Suprapubic skin (tissue), 4 donors: ENCODE results near the gene HOXD9. TPM values are rescaled to one million over a fixed set of nuclear protein-coding genes. Genes with fewer than 3 reads are reported as not detected.

Experiments
- DNase-seq, 2 donors: peaks; one replicate each; pipeline ENCODE4 v3.0.0-alpha.2; 2019; ENCODE audit warnings: low spot score in 2 of 2
- H3K27ac ChIP-seq: fragments of 200-600 bp; sonication (generic); one replicate; pipeline ENCODE4 v1.5.1; 2019
- H3K27me3 ChIP-seq: fragments of 200-600 bp; sonication (generic); one replicate; pipeline ENCODE4 v1.5.1; 2019
- H3K36me3 ChIP-seq: fragments of 200-600 bp; sonication (generic); one replicate; pipeline ENCODE4 v1.5.1; 2019
- H3K4me1 ChIP-seq: fragments of 200-600 bp; sonication (generic); one replicate; pipeline ENCODE4 v1.5.1; 2019
- H3K4me3 ChIP-seq: fragments of 200-600 bp; sonication (generic); one replicate; pipeline ENCODE4 v1.5.1; 2019; ENCODE audit warnings: mild to moderate bottlenecking
- H3K9me3 ChIP-seq: fragments of 200-600 bp; sonication (generic); one replicate; pipeline ENCODE4 v1.5.1; 2019
- CTCF ChIP-seq, 2 donors: fragments of 200-600 bp in 1 of 2; fragments of 450-650 bp in 1 of 2; sonication (generic) in 1 of 2; IDR thresholded peaks; one replicate each; pipeline ENCODE4 v1.5.1; 2016 to 2019; ENCODE audit warnings: antibody characterized with exemption in 2 of 2, mild to moderate bottlenecking in 1 of 2, moderate library complexity in 1 of 2
- EP300 ChIP-seq: sonication (generic); formaldehyde crosslinking; IDR thresholded peaks from one replicate; pipeline ENCODE4 v1.6.1; 2017; ENCODE audit warnings: antibody characterized with exemption
- POLR2A ChIP-seq, 2 donors: fragments of 450-650 bp; IDR thresholded peaks; one replicate each; pipeline ENCODE4 v1.6.1; 2017; ENCODE audit warnings: antibody characterized with exemption in 2 of 2, mild to moderate bottlenecking in 2 of 2, moderate library complexity in 2 of 2
- POLR2AphosphoS5 ChIP-seq, 3 donors: sonication (generic); formaldehyde crosslinking; IDR thresholded peaks; one replicate each; pipeline ENCODE4 v1.6.1; 2017; ENCODE audit warnings: antibody characterized with exemption in 3 of 3
- WGBS: methylation state at CpG from one replicate; pipeline ENCODE4 v1.1.5; 2018; 5-methylcytosine and 5-hydroxymethylcytosine counted together
- total RNA-seq, 4 donors: library from RNA; depleted of rRNA; stranded (reverse); fragments of >200 nt; gene quantifications; one replicate each; pipeline ENCODE4 v1.1.0, GENCODE V29; 2016

HOXD9 gene
- total RNA-seq, 4 donors from 2014 or later = 0.26 to 3.1 (median 2.6) TPM; not detected in 1

DNA sequence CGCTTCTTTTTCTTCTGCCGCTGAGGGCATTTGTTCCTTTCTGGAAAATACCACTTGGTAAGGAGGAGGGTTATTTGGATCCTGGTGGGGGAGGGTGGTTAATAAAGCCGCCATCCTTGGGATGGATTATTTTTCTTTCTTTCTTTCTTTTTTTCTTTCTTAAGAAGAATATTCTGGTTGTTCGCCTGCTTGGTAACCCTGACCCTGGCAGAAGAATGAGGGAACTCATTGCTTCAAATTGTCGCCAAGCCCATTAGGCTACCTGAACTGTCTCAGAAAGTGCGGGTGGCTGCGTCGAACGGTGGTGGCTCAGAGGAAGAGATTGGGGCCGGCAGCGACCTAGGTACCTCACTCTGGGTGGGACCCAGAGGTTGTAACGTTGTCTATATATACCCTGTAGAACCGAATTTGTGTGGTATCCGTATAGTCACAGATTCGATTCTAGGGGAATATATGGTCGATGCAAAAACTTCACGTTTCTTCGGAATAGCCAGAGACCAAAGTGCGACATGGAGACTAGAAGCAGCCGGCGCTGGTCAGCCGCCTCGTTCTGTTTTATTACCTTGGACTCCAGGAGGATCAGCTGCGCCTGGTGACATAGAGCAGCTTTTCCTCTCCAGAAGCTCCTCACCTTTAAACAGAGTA is 27.5 kb downstream of the HOXD9 start:
- Histone ChIP-seq H3K27ac (no peak overlapping the region), H3K4me3 (no peak overlapping the region), H3K36me3 (peaks cover 6% of the 10 kb centered on the region), H3K4me1 (peaks cover 8% of the 10 kb centered on the region), H3K27me3 (peaks cover 90% of the 10 kb centered on the region), H3K9me3 (no peaks in the 10 kb centered on the region)
- 81% methylated on average over 24 of the region's 24 CpGs for WGBS
- TF ChIP-seq POLR2AphosphoS5 (IDR thresholded peaks at IDR 0.05) (no peak), CTCF (IDR thresholded peaks at IDR 0.05) (no peak), POLR2A (IDR thresholded peaks at IDR 0.05) (no peak), EP300 (no peak)
- DNase-seq = no peak

DNA sequence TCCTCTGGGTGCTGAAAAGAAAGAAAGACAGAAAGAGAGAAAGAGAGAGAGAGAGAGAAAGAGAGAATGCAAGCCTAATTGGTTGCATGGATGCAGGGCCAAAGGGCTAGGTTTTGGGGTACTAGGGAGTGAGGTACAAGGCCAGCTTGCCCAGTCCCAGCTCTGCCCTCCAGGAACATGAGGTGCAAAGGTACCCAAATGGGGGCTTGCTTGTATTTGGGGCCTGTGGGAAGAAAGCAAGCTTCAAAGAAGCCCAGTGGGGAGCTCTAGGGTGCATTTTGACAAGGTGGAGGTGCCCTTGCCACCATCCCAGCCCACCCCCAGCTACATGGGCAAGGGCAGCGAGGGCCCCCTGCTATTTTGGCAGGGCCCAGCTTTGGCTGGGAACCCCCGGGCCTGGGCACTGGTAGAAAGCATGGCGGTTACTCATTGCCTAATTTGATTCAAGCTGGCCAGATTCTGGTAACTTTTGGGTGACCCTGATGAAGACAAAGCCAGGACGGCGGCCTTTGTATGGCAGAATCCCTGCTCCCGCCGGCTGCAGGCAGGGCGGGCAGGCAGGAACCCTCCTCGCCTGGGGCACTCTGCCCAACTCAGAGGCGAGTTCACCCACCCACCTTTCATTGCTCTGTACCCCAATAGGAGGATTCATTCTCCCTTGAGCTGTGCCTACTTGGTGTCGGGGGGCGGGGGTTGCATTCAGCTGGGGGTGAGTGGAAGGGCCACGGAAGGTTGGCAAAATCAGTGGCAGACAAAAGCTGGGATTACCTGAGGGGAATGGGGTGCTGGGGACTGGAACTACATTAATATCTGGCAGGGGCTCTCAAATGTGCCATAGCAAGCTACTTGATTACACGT is 28.3 kb downstream of the HOXD9 start:
- WGBS = 65% methylated on average over 11 of the region's 14 CpGs
- H3K4me1 ChIP-seq = peaks cover 8% of the 10 kb centered on the region
- peaks cover 96% of the 10 kb centered on the region for H3K27me3 ChIP-seq
- H3K9me3 ChIP-seq = no peaks in the 10 kb centered on the region
- DNase-seq = no peak
- H3K36me3 ChIP-seq = peaks cover 6% of the 10 kb centered on the region
- H3K27ac ChIP-seq = no peak overlapping the region
- no peak for TF ChIP-seq EP300
- no peak for TF ChIP-seq POLR2A (IDR thresholded peaks at IDR 0.05)
- TF ChIP-seq CTCF (IDR thresholded peaks at IDR 0.05) = no peak
- no peak for TF ChIP-seq POLR2AphosphoS5 (IDR thresholded peaks at IDR 0.05)
- no peak overlapping the region for H3K4me3 ChIP-seq

- H3K9me3 ChIP-seq = no peaks in the 10 kb centered on the region
- peak within 1 kb of the TSS; percentile 24 for H3K4me3 ChIP-seq
- H3K27me3 ChIP-seq = peaks cover 98% of the 10 kb centered on the region
- peaks cover 8% of the 10 kb centered on the region for H3K4me1 ChIP-seq
- H3K27ac ChIP-seq = no peak within 1 kb of the TSS
- DNase-seq = no peak
- no peak for TF ChIP-seq CTCF (IDR thresholded peaks at IDR 0.05)
- TF ChIP-seq POLR2A (IDR thresholded peaks at IDR 0.05) = no peak
- TF ChIP-seq EP300 = no peak
- TF ChIP-seq POLR2AphosphoS5 (IDR thresholded peaks at IDR 0.05) = no peak
- WGBS = 51% methylated on average over 36 of the region's 55 CpGs
- H3K36me3 ChIP-seq = peaks cover 6% of the 10 kb centered on the region
Measured at GRCh38 chr2:176151442-176152287, 29.1 kb downstream of the HOXD9 start, which contains the start of gene HOXD4. Gene HOXD4 (plus strand): TSS chr2:176151550. CDS start chr2:176151634, 84 bp downstream.

- Histone ChIP-seq H3K36me3 (peaks cover 6% of the 10 kb centered on the region), H3K4me3 (peak overlapping the region; percentile 24), H3K27ac (no peak overlapping the region), H3K9me3 (no peaks in the 10 kb centered on the region), H3K4me1 (peaks cover 16% of the 10 kb centered on the region), H3K27me3 (peaks cover 98% of the 10 kb centered on the region)
- peak; percentile 52 to 65 for DNase-seq
- no peak for TF ChIP-seq EP300
- no peak for TF ChIP-seq POLR2A (IDR thresholded peaks at IDR 0.05)
- no peak for TF ChIP-seq CTCF (IDR thresholded peaks at IDR 0.05)
- no peak for TF ChIP-seq POLR2AphosphoS5 (IDR thresholded peaks at IDR 0.05)
- WGBS = 63% methylated on average over 44 of the region's 48 CpGs
Measured at GRCh38 chr2:176152350-176153181, 30.0 kb downstream of the HOXD9 start.
